ENCODE measurements around the gene ZC3H13. TPM values are rescaled to one million over a fixed set of nuclear protein-coding genes. Genes with fewer than 3 reads are reported as not detected.

Gene ZC3H13
- total RNA-seq, 1 experiment from 2014 or later, result 33.9 TPM

- peaks cover 83% of the 10 kb centered on the region for H3K36me3 Mint-ChIP-seq (ENCODE audit: insufficient read depth, unreplicated experiment)
- DNase-seq (ENCODE audit: unreplicated experiment), result no peak
- ChIA-PET CTCF (no interaction called here), POLR2A (no interaction called here)
- H3K4me3 Mint-ChIP-seq (ENCODE audit: unreplicated experiment), result no peak overlapping the region
- H3K9me3 Mint-ChIP-seq (ENCODE audit: unreplicated experiment), result peaks cover 9% of the 10 kb centered on the region
- TF ChIP-seq, protein P1, sequence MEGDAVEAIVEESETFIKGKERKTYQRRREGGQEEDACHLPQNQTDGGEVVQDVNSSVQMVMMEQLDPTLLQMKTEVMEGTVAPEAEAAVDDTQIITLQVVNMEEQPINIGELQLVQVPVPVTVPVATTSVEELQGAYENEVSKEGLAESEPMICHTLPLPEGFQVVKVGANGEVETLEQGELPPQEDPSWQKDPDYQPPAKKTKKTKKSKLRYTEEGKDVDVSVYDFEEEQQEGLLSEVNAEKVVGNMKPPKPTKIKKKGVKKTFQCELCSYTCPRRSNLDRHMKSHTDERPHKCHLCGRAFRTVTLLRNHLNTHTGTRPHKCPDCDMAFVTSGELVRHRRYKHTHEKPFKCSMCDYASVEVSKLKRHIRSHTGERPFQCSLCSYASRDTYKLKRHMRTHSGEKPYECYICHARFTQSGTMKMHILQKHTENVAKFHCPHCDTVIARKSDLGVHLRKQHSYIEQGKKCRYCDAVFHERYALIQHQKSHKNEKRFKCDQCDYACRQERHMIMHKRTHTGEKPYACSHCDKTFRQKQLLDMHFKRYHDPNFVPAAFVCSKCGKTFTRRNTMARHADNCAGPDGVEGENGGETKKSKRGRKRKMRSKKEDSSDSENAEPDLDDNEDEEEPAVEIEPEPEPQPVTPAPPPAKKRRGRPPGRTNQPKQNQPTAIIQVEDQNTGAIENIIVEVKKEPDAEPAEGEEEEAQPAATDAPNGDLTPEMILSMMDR (IDR thresholded peaks at IDR 0.05; ENCODE audit: unreplicated experiment), result no peak
- no TSS peak for BruUV-seq (replicated peaks)
- intact Hi-C loops (cut with micrococcal nuclease), result no loop called here
- H3K4me1 Mint-ChIP-seq (ENCODE audit: insufficient read depth, unreplicated experiment), result no peaks in the 10 kb centered on the region
- H3K27me3 Mint-ChIP-seq (ENCODE audit: insufficient read depth, unreplicated experiment), result no peaks in the 10 kb centered on the region
- no peak overlapping the region for H3K27ac Mint-ChIP-seq (ENCODE audit: low read depth, unreplicated experiment)
These were observed 78.0 kb downstream of the ZC3H13 start for GRCh38 chr13:45974500-45974899.

- Mint-ChIP-seq H3K27ac (ENCODE audit: low read depth, unreplicated experiment) (no peak overlapping the region), H3K36me3 (ENCODE audit: insufficient read depth, unreplicated experiment) (peaks cover 59% of the 10 kb centered on the region), H3K9me3 (ENCODE audit: unreplicated experiment) (no peaks in the 10 kb centered on the region), H3K27me3 (ENCODE audit: insufficient read depth, unreplicated experiment) (no peaks in the 10 kb centered on the region), H3K4me1 (ENCODE audit: insufficient read depth, unreplicated experiment) (no peaks in the 10 kb centered on the region), H3K4me3 (ENCODE audit: unreplicated experiment) (no peak overlapping the region)
- intact Hi-C loops (cut with micrococcal nuclease), result no loop called here
- CTCF ChIA-PET, result no interaction called here
- TF ChIP-seq, protein P1 (IDR thresholded peaks at IDR 0.05; ENCODE audit: unreplicated experiment), result no peak
- POLR2A ChIA-PET, result no interaction called here
- no TSS peak for BruUV-seq (replicated peaks)
- no peak for DNase-seq (ENCODE audit: unreplicated experiment)
These were observed 85.0 kb downstream of the ZC3H13 start for GRCh38 chr13:45967589-45967988.

DNA sequence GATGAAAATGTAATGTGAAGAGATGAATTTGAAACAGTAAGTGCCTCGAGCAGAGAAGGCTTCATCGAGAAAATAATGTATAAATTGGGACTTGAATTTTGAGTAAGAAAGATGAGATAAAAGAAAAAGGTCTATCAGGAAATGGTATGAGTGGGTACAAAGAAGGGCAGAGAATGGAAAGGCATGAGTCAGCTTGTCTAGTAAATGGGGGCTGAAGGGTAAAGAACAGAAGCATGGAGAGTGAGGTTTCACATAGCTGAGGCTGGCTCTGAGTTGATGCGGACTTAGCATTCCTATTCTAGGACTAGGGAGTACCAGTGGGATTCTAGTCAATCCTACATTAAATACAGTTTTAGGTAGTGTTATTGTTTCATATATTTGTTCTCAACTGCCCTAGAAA is 85.8 kb downstream of the ZC3H13 start:
- no TSS peak for BruUV-seq (replicated peaks)
- H3K27ac Mint-ChIP-seq (ENCODE audit: low read depth, unreplicated experiment), result no peak overlapping the region
- intact Hi-C loops (cut with micrococcal nuclease), result no loop called here
- ChIA-PET CTCF (interaction anchor here (0.8 kb wide), 1 partner anchor 18 kb away, joined by 3 read pairs; no protein-coding TSS in a partner anchor), POLR2A (no interaction called here)
- no peak overlapping the region for H3K4me3 Mint-ChIP-seq (ENCODE audit: unreplicated experiment)
- peaks cover 56% of the 10 kb centered on the region for H3K36me3 Mint-ChIP-seq (ENCODE audit: insufficient read depth, unreplicated experiment)
- no peaks in the 10 kb centered on the region for H3K9me3 Mint-ChIP-seq (ENCODE audit: unreplicated experiment)
- H3K27me3 Mint-ChIP-seq (ENCODE audit: insufficient read depth, unreplicated experiment), result no peaks in the 10 kb centered on the region
- TF ChIP-seq, protein P1 (IDR thresholded peaks at IDR 0.05; ENCODE audit: unreplicated experiment), result no peak
- DNase-seq (ENCODE audit: unreplicated experiment), result no peak
- no peaks in the 10 kb centered on the region for H3K4me1 Mint-ChIP-seq (ENCODE audit: insufficient read depth, unreplicated experiment)

- CTCF ChIA-PET, result no interaction called here
- no peaks in the 10 kb centered on the region for H3K4me1 Mint-ChIP-seq (ENCODE audit: insufficient read depth, unreplicated experiment)
These were observed 91.1 kb downstream of the ZC3H13 start for GRCh38 chr13:45961468-45961867.

More at GRCh38 chr13:45961468-45961867, 91.1 kb downstream of the ZC3H13 start:
- BruUV-seq (replicated peaks), result no TSS peak
- Mint-ChIP-seq H3K4me3 (ENCODE audit: unreplicated experiment) (no peak overlapping the region), H3K9me3 (ENCODE audit: unreplicated experiment) (no peaks in the 10 kb centered on the region), H3K27ac (ENCODE audit: low read depth, unreplicated experiment) (no peak overlapping the region), H3K27me3 (ENCODE audit: insufficient read depth, unreplicated experiment) (no peaks in the 10 kb centered on the region), H3K36me3 (ENCODE audit: insufficient read depth, unreplicated experiment) (peaks cover 55% of the 10 kb centered on the region)
- DNase-seq (ENCODE audit: unreplicated experiment), result no peak
- POLR2A ChIA-PET, result interaction anchor here (0.6 kb wide), 1 partner anchor 10 kb away, joined by 3 read pairs; no protein-coding TSS in a partner anchor
- TF ChIP-seq, protein P1 (IDR thresholded peaks at IDR 0.05; ENCODE audit: unreplicated experiment), result no peak
- intact Hi-C loops (cut with micrococcal nuclease), result no loop called here

Measured in MCF 10A (cell line).